ENCODE results near the gene ADH1B.

DNA sequence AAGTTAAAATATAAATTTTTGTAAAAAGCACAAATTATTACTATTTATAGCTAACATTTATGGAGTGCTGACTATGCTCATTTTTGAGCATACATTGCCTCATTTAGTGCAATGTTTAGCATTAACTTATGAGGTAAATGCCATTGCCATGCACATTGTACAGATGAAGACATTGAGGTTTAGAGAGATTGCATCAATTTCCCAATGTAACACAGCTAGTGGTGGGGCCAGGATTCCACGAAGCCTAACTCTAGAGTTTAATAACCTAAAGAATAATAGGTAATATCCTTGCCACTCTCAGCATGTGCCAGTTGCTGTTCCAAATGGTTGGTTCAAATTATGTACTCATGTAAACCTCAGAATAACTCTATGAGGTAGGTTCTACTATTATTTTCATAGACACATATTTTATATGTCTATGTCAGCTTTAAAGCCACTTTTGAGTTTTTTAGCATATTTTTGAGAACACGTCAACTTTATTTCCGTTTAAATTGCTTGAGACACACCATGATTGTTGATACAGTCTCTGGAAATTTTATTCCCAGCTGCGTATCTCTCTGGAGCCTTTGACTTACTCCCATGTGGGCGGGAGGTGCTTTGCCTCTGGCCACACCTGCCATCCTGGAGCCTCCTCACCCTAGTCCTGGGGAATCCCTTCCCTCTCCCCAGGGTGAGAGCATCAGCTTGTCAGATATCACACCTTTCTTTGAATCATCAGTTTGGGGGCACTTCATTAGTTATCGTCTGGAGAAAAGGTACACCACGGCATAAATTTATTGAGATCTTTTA lies 19.6 kb downstream of the ADH1B start:
- TF ChIP-seq, protein P1, sequence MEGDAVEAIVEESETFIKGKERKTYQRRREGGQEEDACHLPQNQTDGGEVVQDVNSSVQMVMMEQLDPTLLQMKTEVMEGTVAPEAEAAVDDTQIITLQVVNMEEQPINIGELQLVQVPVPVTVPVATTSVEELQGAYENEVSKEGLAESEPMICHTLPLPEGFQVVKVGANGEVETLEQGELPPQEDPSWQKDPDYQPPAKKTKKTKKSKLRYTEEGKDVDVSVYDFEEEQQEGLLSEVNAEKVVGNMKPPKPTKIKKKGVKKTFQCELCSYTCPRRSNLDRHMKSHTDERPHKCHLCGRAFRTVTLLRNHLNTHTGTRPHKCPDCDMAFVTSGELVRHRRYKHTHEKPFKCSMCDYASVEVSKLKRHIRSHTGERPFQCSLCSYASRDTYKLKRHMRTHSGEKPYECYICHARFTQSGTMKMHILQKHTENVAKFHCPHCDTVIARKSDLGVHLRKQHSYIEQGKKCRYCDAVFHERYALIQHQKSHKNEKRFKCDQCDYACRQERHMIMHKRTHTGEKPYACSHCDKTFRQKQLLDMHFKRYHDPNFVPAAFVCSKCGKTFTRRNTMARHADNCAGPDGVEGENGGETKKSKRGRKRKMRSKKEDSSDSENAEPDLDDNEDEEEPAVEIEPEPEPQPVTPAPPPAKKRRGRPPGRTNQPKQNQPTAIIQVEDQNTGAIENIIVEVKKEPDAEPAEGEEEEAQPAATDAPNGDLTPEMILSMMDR (IDR thresholded peaks at IDR 0.05), result no peak
- no peak for TF ChIP-seq ZFX (IDR thresholded peaks at IDR 0.05; ENCODE audit: borderline replicate concordance)
